HepG2 (cell line): ENCODE results near the gene TOMM22. TPM values are rescaled to one million over a fixed set of nuclear protein-coding genes. Genes with fewer than 3 reads are reported as not detected.

Experiments used
- CREB1 ChIP-seq, 2 experiments: fragments of 450-650 bp in 1 of 2; IDR thresholded peaks; 2 replicates each; pipeline ENCODE4 v1.6.1; 2016 to 2017; ENCODE audit warnings: control low read depth in 1 of 2, mild to moderate bottlenecking in 1 of 2, missing compliant biosample characterization in 1 of 2, missing genetic modification characterization in 1 of 2
- FOSL2 ChIP-seq: sonication (generic); formaldehyde crosslinking; IDR thresholded peaks from 2 replicates; pipeline ENCODE4 v1.4.0; 2020; ENCODE audit warnings: missing genetic modification reagents
- GABPA ChIP-seq, 2 experiments: IDR thresholded peaks; 2 replicates each; pipeline ENCODE4 v1.6.1; 2011 to 2016; ENCODE audit warnings: low read depth in 2 of 2, low read length in 1 of 2, missing biosample characterization in 1 of 2, missing genetic modification characterization in 1 of 2
- KLF15 ChIP-seq: sonication (generic); formaldehyde crosslinking; IDR thresholded peaks from 2 replicates; pipeline ENCODE4 v1.8.1; 2023; ENCODE audit warnings: borderline replicate concordance, mild to moderate bottlenecking, inconsistent platforms, missing genetic modification reagents, mixed read lengths
- MAFF ChIP-seq: IDR thresholded peaks from 2 replicates; pipeline ENCODE4 v1.6.1; 2011; ENCODE audit warnings: low read depth, low read length, improper control_type of control experiment
- MBD4 ChIP-seq: IDR thresholded peaks from 2 replicates; pipeline ENCODE4 v1.6.1; 2012; ENCODE audit warnings: low read length, inconsistent platforms, borderline replicate concordance
- MED13 ChIP-seq: sonication (generic); formaldehyde crosslinking; IDR thresholded peaks from 2 replicates; pipeline ENCODE4 v1.5.0; 2020; ENCODE audit warnings: missing genetic modification reagents
- PHF5A ChIP-seq: IDR thresholded peaks from one replicate; pipeline ENCODE4 v1.6.1; 2018; ENCODE audit warnings: low read depth, missing genetic modification reagents; ENCODE audit not compliant: unreplicated experiment
- RFXAP ChIP-seq: sonication (generic); formaldehyde crosslinking; IDR thresholded peaks from 2 replicates; pipeline ENCODE4 v1.4.0; 2020; ENCODE audit warnings: missing genetic modification reagents, borderline replicate concordance
- SAFB2 ChIP-seq: sonication (generic); formaldehyde crosslinking; IDR thresholded peaks from 2 replicates; pipeline ENCODE4 v1.5.1; 2020; ENCODE audit warnings: missing genetic modification reagents, low read depth, mild to moderate bottlenecking, borderline replicate concordance
- SMAD1 ChIP-seq: sonication (generic); formaldehyde crosslinking; IDR thresholded peaks from 2 replicates; pipeline ENCODE4 v1.4.0; 2020; ENCODE audit warnings: missing genetic modification reagents, low read depth, mild to moderate bottlenecking, borderline replicate concordance
- STAT5B ChIP-seq: sonication (generic); formaldehyde crosslinking; IDR thresholded peaks from 2 replicates; pipeline ENCODE4 v1.4.0; 2020; ENCODE audit warnings: missing genetic modification reagents
- TBL1XR1 ChIP-seq: fragments of 150-350 bp; IDR thresholded peaks from 2 replicates; pipeline ENCODE4 v1.6.1; 2014; ENCODE audit warnings: borderline replicate concordance, low read length; ENCODE audit not compliant: partially characterized antibody
- TP53 ChIP-seq: sonication (generic); formaldehyde crosslinking; conservative IDR thresholded peaks from 2 replicates; pipeline ENCODE4 v1.4.0; 2020; ENCODE audit warnings: missing genetic modification reagents
- ZNF614 ChIP-seq: IDR thresholded peaks from 2 replicates; pipeline ENCODE4 v1.6.1; 2018; ENCODE audit warnings: missing biosample characterization, missing genetic modification reagents, inconsistent platforms, borderline replicate concordance
- ZNF615 ChIP-seq: sonication (generic); formaldehyde crosslinking; IDR thresholded peaks from 2 replicates; pipeline ENCODE4 v1.5.0; 2020; ENCODE audit warnings: mild to moderate bottlenecking, missing genetic modification reagents, borderline replicate concordance
- ZNF660 ChIP-seq: sonication (generic); formaldehyde crosslinking; IDR thresholded peaks from 2 replicates; pipeline ENCODE4 v1.5.1; 2020; ENCODE audit warnings: mild to moderate bottlenecking, low read depth, missing genetic modification reagents, borderline replicate concordance
- ZNF672 ChIP-seq: sonication (generic); formaldehyde crosslinking; IDR thresholded peaks from 2 replicates; pipeline ENCODE4 v1.8.1; 2022; ENCODE audit warnings: missing genetic modification reagents
- ZNF713 ChIP-seq: sonication (generic); formaldehyde crosslinking; IDR thresholded peaks from 2 replicates; pipeline ENCODE4 v1.4.0; 2020; ENCODE audit warnings: mild to moderate bottlenecking, missing genetic modification reagents
- ZNF773 ChIP-seq: sonication (generic); formaldehyde crosslinking; IDR thresholded peaks from 2 replicates; pipeline ENCODE4 v1.4.0; 2020; ENCODE audit warnings: missing genetic modification reagents, borderline replicate concordance
- polyA plus RNA-seq, 8 experiments: library from polyadenylated mRNA; depleted of rRNA in 3 of 8; stranded (reverse) in 7 of 8; unstranded in 1 of 8; fragments of >200 nt; fragmentation: Illumina TruSeq in 4 of 8; extraction: Trizol in 4 of 8; gene quantifications; 2 replicates each; pipeline versions ENCODE4 v1.2.1 to v1.2.3, GENCODE V29; 2011 to 2016; ENCODE audit warnings: low read depth in 4 of 8, missing spikeins in 1 of 8, mixed read lengths in 1 of 8; ENCODE audit not compliant: insufficient read depth in 1 of 8
- total RNA-seq, 5 experiments: library from RNA; depleted of rRNA; stranded (reverse); fragments of >200 nt; fragmentation: Illumina TruSeq; extraction: Trizol; gene quantifications; 2 replicates each; pipeline ENCODE4 v1.2.3, GENCODE V29; 2016; ENCODE audit warnings: low read depth in 1 of 5
- TF ChIP-seq, protein P1 (sequence below): sonication (generic); formaldehyde crosslinking; IDR thresholded peaks from 2 replicates; pipeline ENCODE4 v1.4.0; 2020; ENCODE audit warnings: missing genetic modification reagents
- TF ChIP-seq, protein P2 (sequence below): IDR thresholded peaks from 2 replicates; pipeline ENCODE4 v1.6.1; 2016; ENCODE audit warnings: missing genetic modification reagents, missing compliant biosample characterization
- TF ChIP-seq, protein P3 (sequence below): sonication (generic); formaldehyde crosslinking; IDR thresholded peaks from 2 replicates; pipeline ENCODE4 v1.5.0; 2020; ENCODE audit warnings: missing genetic modification reagents
- TF ChIP-seq, protein P4 (sequence below): sonication (generic); formaldehyde crosslinking; IDR thresholded peaks from 2 replicates; pipeline ENCODE4 v1.9.0; 2021; ENCODE audit warnings: missing genetic modification reagents, mild to moderate bottlenecking, borderline replicate concordance

TOMM22 gene
- total and polyA plus RNA-seq, 2 of the 13 experiments (the other 11 are each of a cell fraction or from before 2014, with no cell fraction given), result 46.9 to 118 TPM

DNA sequence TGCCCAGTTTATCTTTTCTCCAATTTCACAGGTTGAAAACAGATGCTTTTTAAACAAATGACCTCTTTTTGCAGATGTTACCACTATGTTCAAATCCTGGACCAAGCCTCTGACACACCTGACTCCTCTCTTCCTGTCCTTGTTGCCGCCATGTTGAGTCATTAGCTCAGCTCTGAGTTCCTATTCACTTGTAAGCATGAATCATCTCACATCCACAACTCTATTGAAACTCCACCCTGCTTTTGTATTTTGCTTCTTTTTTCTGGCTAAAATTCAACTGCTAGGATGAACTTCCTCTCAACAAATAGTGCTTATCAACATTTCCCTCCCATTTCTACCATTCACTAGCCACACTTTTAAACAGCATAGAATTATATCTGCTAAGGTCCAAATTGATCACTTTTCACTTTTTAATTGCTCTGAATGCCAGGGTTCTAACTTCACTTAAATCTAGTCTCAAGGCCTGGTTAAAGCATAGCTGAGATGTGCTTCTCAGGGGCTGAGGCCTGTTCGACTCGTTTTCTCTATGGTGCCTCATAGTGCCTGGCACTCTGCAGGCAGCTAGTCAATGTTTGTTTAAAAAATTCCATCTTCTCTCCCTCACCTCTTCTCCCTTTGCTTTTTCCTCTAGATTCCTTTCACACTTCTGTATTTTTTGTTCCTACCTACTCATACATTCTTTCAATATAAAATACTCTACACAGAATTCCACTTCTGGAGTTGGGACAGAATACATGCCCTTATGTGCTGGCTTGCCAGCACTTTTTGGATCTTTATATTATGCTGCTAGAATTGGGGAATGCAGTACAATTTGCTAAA is 15.1 kb downstream of the TOMM22 start (continued):
- TF ChIP-seq, protein P1, sequence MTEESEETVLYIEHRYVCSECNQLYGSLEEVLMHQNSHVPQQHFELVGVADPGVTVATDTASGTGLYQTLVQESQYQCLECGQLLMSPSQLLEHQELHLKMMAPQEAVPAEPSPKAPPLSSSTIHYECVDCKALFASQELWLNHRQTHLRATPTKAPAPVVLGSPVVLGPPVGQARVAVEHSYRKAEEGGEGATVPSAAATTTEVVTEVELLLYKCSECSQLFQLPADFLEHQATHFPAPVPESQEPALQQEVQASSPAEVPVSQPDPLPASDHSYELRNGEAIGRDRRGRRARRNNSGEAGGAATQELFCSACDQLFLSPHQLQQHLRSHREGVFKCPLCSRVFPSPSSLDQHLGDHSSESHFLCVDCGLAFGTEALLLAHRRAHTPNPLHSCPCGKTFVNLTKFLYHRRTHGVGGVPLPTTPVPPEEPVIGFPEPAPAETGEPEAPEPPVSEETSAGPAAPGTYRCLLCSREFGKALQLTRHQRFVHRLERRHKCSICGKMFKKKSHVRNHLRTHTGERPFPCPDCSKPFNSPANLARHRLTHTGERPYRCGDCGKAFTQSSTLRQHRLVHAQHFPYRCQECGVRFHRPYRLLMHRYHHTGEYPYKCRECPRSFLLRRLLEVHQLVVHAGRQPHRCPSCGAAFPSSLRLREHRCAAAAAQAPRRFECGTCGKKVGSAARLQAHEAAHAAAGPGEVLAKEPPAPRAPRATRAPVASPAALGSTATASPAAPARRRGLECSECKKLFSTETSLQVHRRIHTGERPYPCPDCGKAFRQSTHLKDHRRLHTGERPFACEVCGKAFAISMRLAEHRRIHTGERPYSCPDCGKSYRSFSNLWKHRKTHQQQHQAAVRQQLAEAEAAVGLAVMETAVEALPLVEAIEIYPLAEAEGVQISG (CRISPR knock-in tag), result peak; percentile 35; the same call in 1 of the 2 replicates
- TF ChIP-seq, protein P2, sequence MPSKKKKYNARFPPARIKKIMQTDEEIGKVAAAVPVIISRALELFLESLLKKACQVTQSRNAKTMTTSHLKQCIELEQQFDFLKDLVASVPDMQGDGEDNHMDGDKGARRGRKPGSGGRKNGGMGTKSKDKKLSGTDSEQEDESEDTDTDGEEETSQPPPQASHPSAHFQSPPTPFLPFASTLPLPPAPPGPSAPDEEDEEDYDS (CRISPR knock-in tag), result 0 out of 2 replicates have a peak, but pooled peaks have one; percentile 3
- TF ChIP-seq GABPA (IDR thresholded peaks at IDR 0.05; ENCODE audit: low read depth, low read length), result no peak
- TF ChIP-seq GABPA (CRISPR knock-in tag; IDR thresholded peaks at IDR 0.05; ENCODE audit: low read depth), result peak; percentile 9; the same call in 1 of the 2 replicates
- TF ChIP-seq TP53, result no peak
- TF ChIP-seq STAT5B (CRISPR knock-in tag), result no peak
- TF ChIP-seq MAFF, result no peak
- TF ChIP-seq FOSL2 (CRISPR knock-in tag), result peak; percentile 75
- no peak for TF ChIP-seq ZNF672 (CRISPR knock-in tag)
- no peak for TF ChIP-seq KLF15 (CRISPR knock-in tag)
- TF ChIP-seq ZNF614, result peak; percentile 23; the same call in 1 of the 2 replicates
- TF ChIP-seq ZNF773 (CRISPR knock-in tag), result no peak
- TF ChIP-seq RFXAP (CRISPR knock-in tag), result no peak
- TF ChIP-seq, protein P3, sequence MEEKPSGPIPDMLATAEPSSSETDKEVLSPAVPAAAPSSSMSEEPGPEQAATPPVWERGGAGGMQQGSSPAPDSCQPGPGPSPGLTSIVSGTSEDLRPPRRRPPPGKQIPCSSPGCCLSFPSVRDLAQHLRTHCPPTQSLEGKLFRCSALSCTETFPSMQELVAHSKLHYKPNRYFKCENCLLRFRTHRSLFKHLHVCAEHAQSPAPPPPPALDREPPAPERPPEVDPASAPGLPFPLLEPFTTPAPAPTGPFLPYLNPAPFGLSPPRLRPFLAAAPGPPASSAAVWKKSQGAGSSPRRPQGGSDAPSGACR, result no peak
- 0 out of 2 replicates have a peak, but pooled peaks have one; percentile 61 for TF ChIP-seq MBD4
- TF ChIP-seq TBL1XR1, result no peak
- no peak for TF ChIP-seq ZNF713 (CRISPR knock-in tag)
- TF ChIP-seq ZNF660 (CRISPR knock-in tag), result no peak
- TF ChIP-seq PHF5A (CRISPR knock-in tag), result no peak
- TF ChIP-seq CREB1 (IDR thresholded peaks at IDR 0.05), result no peak
- peak; percentile 43 for TF ChIP-seq CREB1 (CRISPR knock-in tag; IDR thresholded peaks at IDR 0.05)
- no peak for TF ChIP-seq MED13 (CRISPR knock-in tag)
- no peak for TF ChIP-seq SAFB2 (CRISPR knock-in tag)
- TF ChIP-seq SMAD1 (CRISPR knock-in tag), result no peak
- no peak for TF ChIP-seq ZNF615 (CRISPR knock-in tag)
- TF ChIP-seq, protein P4, sequence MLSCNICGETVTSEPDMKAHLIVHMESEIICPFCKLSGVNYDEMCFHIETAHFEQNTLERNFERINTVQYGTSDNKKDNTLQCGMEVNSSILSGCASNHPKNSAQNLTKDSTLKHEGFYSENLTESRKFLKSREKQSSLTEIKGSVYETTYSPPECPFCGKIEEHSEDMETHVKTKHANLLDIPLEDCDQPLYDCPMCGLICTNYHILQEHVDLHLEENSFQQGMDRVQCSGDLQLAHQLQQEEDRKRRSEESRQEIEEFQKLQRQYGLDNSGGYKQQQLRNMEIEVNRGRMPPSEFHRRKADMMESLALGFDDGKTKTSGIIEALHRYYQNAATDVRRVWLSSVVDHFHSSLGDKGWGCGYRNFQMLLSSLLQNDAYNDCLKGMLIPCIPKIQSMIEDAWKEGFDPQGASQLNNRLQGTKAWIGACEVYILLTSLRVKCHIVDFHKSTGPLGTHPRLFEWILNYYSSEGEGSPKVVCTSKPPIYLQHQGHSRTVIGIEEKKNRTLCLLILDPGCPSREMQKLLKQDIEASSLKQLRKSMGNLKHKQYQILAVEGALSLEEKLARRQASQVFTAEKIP (CRISPR knock-in tag), result no peak
